GM12878 (cell line): ENCODE data around the gene CLEC4G. TPM values are rescaled to one million over a fixed set of nuclear protein-coding genes. Genes with fewer than 3 reads are reported as not detected.

Experiments used
- ASH2L ChIP-seq: fragments of 300-600, 200-600 bp; sonication (generic); IDR thresholded peaks from 2 replicates; pipeline ENCODE4 v1.6.1; 2017; ENCODE audit warnings: low read depth, mild to moderate bottlenecking, borderline replicate concordance
- BHLHE40 ChIP-seq, 2 experiments: fragments of 450-650 bp in 1 of 2; IDR thresholded peaks; 2 replicates each; pipeline ENCODE4 v1.6.1; 2011 to 2017; ENCODE audit warnings: low read depth in 2 of 2, borderline replicate concordance in 1 of 2, improper control_type of control experiment in 1 of 2, low read length in 1 of 2, mild to moderate bottlenecking in 1 of 2
- BRCA1 ChIP-seq: IDR thresholded peaks from 2 replicates; pipeline ENCODE4 v1.6.1; 2011; ENCODE audit warnings: low read depth, low read length, improper control_type of control experiment
- CHD1 ChIP-seq: IDR thresholded peaks from 2 replicates; pipeline ENCODE4 v1.6.1; 2012; ENCODE audit warnings: low read depth, low read length, improper control_type of control experiment
- E2F4 ChIP-seq: IDR thresholded peaks from 2 replicates; pipeline ENCODE4 v1.6.1; 2012; ENCODE audit warnings: low read depth, low read length, improper control_type of control experiment
- EP300 ChIP-seq, 2 experiments: fragments of 150-350 bp in 1 of 2; IDR thresholded peaks; 2 replicates each; pipeline ENCODE4 v1.6.1; 2011 to 2012; ENCODE audit warnings: low read depth in 2 of 2, low read length in 2 of 2, borderline replicate concordance in 1 of 2, improper control_type of control experiment in 1 of 2, inconsistent platforms in 1 of 2; ENCODE audit not compliant: control insufficient read depth in 1 of 2
- ESRRA ChIP-seq: IDR thresholded peaks from 2 replicates; pipeline ENCODE4 v1.6.1; 2012; ENCODE audit warnings: mild to moderate bottlenecking, low read length, improper control_type of control experiment
- HDAC6 ChIP-seq: fragments of 200-600 bp; sonication (generic); IDR thresholded peaks from one replicate; pipeline ENCODE4 v1.8.0; 2017; ENCODE audit warnings: antibody characterized with exemption; ENCODE audit not compliant: unreplicated experiment
- KAT2A ChIP-seq: conservative IDR thresholded peaks from 2 replicates; pipeline ENCODE4 v1.6.1; 2011; ENCODE audit warnings: low read depth, low read length; ENCODE audit not compliant: control insufficient read depth
- LARP7 ChIP-seq: fragments of 450-650 bp; IDR thresholded peaks from 2 replicates; pipeline ENCODE4 v1.6.1; 2017; ENCODE audit warnings: mild to moderate bottlenecking
- MEF2A ChIP-seq: IDR thresholded peaks from 2 replicates; pipeline ENCODE4 v1.6.1; 2011; ENCODE audit warnings: low read depth, mild to moderate bottlenecking, low read length, moderate library complexity; ENCODE audit not compliant: insufficient read depth
- MTA2 ChIP-seq: fragments of 450-650 bp; IDR thresholded peaks from 2 replicates; pipeline ENCODE4 v1.6.1; 2016; ENCODE audit warnings: low read depth, mild to moderate bottlenecking, moderate library complexity
- MTA3 ChIP-seq: IDR thresholded peaks from 2 replicates; pipeline ENCODE4 v1.6.1; 2012; ENCODE audit warnings: low read length, inconsistent platforms, borderline replicate concordance
- MYB ChIP-seq: fragments of 150-350 bp; IDR thresholded peaks from 2 replicates; pipeline ENCODE4 v1.6.1; 2014; ENCODE audit warnings: mild to moderate bottlenecking, low read depth, low read length, borderline replicate concordance
- RB1 ChIP-seq: fragments of 450-650 bp; formaldehyde crosslinking; IDR thresholded peaks from 2 replicates; pipeline ENCODE4 v1.6.1; 2017; ENCODE audit warnings: mild to moderate bottlenecking, borderline replicate concordance
- SKIL ChIP-seq: fragments of 450-650 bp; IDR thresholded peaks from 2 replicates; pipeline ENCODE4 v1.6.1; 2017; ENCODE audit warnings: mild to moderate bottlenecking, low read depth, inconsistent platforms; ENCODE audit not compliant: poor library complexity, severe bottlenecking
- STAT3 ChIP-seq: IDR thresholded peaks from 2 replicates; pipeline ENCODE4 v1.6.1; 2011; ENCODE audit warnings: low read depth, low read length, improper control_type of control experiment
- polyA plus RNA-seq, 11 experiments: library from polyadenylated mRNA; depleted of rRNA in 4 of 11; unstranded in 6 of 11; stranded (reverse) in 5 of 11; fragments of >200 nt; fragmentation: Nextera tagmentation in 4 of 11; fragmentation: Illumina TruSeq in 1 of 11; extraction: Ambion mirVana in 4 of 11; extraction: Trizol in 1 of 11; gene quantifications; 1 replicate in 1 of 11; 2 replicates in 10 of 11; pipeline versions ENCODE4 v1.2.1 to v1.2.3, GENCODE V29; 2011 to 2016; ENCODE audit warnings: inconsistent platforms in 2 of 11, missing spikeins in 2 of 11, low read depth in 1 of 11
- total RNA-seq, 4 experiments: library from RNA; depleted of rRNA in 3 of 4; stranded (reverse); fragments of >200 nt in 3 of 4; fragmentation: Illumina TruSeq in 1 of 4; extraction: Trizol in 1 of 4; gene quantifications; 2 replicates each; pipeline versions ENCODE4 v1.2.1 to v1.2.3, GENCODE V29; 2013 to 2021
- TF ChIP-seq, protein P1 (sequence below): fragments of 150-350 bp; IDR thresholded peaks from 2 replicates; pipeline ENCODE4 v1.6.1; 2016; ENCODE audit warnings: low read depth, low read length
- TF ChIP-seq, protein P2 (sequence below): fragments of 450-650 bp; IDR thresholded peaks from 2 replicates; pipeline ENCODE4 v1.6.1; 2016; ENCODE audit warnings: mild to moderate bottlenecking
- TF ChIP-seq, protein P3 (sequence below): fragments of 450-650 bp; IDR thresholded peaks from 2 replicates; pipeline ENCODE4 v1.6.1; 2017; ENCODE audit warnings: low read depth, mild to moderate bottlenecking, moderate library complexity

Gene CLEC4G
- total and polyA plus RNA-seq, 10 of the 15 experiments (the other 5 are each of a cell fraction or from before 2014, with no cell fraction given) = 0.04 TPM; not detected in 9

DNA sequence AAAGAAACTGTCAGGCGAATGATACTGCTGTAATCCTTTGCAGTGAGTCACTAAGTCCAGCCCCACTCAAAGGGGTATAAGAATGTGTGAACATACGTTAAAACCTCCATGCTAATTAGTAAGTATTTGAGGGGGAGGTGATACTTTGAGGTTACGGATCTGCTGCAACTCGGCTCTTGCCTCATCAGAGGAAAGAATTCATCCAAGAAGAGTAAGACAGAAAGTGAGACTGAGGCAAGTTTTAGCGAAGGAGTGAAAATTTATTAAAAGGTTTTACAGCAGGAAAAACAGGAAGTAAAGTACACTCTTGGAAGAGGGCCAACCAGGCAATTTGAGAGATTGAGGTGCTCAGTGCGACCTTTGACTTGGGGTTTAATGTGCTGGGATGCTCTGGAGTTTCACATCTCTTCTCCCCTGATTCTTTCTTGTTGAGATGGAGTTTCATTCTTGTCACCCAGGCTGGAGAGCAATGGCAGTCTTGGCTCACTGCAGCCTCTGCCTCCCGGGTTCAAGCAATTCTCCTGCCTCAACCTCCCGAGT, 40.9 kb upstream of the CLEC4G start (continued):
- peak; percentile 75; the same call in 1 of the 2 replicates for TF ChIP-seq MYB
- TF ChIP-seq, protein P1, sequence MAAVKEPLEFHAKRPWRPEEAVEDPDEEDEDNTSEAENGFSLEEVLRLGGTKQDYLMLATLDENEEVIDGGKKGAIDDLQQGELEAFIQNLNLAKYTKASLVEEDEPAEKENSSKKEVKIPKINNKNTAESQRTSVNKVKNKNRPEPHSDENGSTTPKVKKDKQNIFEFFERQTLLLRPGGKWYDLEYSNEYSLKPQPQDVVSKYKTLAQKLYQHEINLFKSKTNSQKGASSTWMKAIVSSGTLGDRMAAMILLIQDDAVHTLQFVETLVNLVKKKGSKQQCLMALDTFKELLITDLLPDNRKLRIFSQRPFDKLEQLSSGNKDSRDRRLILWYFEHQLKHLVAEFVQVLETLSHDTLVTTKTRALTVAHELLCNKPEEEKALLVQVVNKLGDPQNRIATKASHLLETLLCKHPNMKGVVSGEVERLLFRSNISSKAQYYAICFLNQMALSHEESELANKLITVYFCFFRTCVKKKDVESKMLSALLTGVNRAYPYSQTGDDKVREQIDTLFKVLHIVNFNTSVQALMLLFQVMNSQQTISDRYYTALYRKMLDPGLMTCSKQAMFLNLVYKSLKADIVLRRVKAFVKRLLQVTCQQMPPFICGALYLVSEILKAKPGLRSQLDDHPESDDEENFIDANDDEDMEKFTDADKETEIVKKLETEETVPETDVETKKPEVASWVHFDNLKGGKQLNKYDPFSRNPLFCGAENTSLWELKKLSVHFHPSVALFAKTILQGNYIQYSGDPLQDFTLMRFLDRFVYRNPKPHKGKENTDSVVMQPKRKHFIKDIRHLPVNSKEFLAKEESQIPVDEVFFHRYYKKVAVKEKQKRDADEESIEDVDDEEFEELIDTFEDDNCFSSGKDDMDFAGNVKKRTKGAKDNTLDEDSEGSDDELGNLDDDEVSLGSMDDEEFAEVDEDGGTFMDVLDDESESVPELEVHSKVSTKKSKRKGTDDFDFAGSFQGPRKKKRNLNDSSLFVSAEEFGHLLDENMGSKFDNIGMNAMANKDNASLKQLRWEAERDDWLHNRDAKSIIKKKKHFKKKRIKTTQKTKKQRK = no peak
- no peak for TF ChIP-seq E2F4
- TF ChIP-seq, protein P2, sequence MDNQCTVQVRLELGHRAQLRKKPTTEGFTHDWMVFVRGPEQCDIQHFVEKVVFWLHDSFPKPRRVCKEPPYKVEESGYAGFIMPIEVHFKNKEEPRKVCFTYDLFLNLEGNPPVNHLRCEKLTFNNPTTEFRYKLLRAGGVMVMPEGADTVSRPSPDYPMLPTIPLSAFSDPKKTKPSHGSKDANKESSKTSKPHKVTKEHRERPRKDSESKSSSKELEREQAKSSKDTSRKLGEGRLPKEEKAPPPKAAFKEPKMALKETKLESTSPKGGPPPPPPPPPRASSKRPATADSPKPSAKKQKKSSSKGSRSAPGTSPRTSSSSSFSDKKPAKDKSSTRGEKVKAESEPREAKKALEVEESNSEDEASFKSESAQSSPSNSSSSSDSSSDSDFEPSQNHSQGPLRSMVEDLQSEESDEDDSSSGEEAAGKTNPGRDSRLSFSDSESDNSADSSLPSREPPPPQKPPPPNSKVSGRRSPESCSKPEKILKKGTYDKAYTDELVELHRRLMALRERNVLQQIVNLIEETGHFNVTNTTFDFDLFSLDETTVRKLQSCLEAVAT = peak; percentile 56; the same call in 1 of the 2 replicates
- peak; percentile 33; the same call in 1 of the 2 replicates for TF ChIP-seq MEF2A
- no peak for TF ChIP-seq RB1
- no peak for TF ChIP-seq KAT2A
- TF ChIP-seq LARP7 = no peak
- no peak for TF ChIP-seq HDAC6
- TF ChIP-seq BHLHE40 (IDR thresholded peaks at IDR 0.05; ENCODE audit: borderline replicate concordance in 1 of 2, low read depth in 2 of 2, low read length in 1 of 2) = peak in 1 of 2 experiments; percentile 72; a peak in 2 of 4 replicates
- TF ChIP-seq MTA2 = peak; percentile 98
- TF ChIP-seq CHD1 = no peak
- peak; percentile 74 for TF ChIP-seq SKIL
- TF ChIP-seq EP300 (IDR thresholded peaks at IDR 0.05; ENCODE audit: borderline replicate concordance in 1 of 2, control insufficient read depth in 1 of 2, low read depth in 2 of 2, low read length in 2 of 2) = peak; percentile 62 to 80; a peak in 3 of 4 replicates
- no peak for TF ChIP-seq ESRRA
- TF ChIP-seq MTA3 = 0 out of 2 replicates have a peak, but pooled peaks have one; percentile 39
- no peak for TF ChIP-seq ASH2L
- TF ChIP-seq BRCA1 = no peak
- TF ChIP-seq STAT3 = no peak
- TF ChIP-seq, protein P3, sequence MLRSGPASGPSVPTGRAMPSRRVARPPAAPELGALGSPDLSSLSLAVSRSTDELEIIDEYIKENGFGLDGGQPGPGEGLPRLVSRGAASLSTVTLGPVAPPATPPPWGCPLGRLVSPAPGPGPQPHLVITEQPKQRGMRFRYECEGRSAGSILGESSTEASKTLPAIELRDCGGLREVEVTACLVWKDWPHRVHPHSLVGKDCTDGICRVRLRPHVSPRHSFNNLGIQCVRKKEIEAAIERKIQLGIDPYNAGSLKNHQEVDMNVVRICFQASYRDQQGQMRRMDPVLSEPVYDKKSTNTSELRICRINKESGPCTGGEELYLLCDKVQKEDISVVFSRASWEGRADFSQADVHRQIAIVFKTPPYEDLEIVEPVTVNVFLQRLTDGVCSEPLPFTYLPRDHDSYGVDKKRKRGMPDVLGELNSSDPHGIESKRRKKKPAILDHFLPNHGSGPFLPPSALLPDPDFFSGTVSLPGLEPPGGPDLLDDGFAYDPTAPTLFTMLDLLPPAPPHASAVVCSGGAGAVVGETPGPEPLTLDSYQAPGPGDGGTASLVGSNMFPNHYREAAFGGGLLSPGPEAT = peak; percentile 96
